Kidney glomerular epithelial cell (primary cell): ENCODE results near the gene ITGA11.
"Not testable (repeated sequence)": the region's sequence is repeated elsewhere in the genome, so short reads cannot be mapped to it uniquely, and the experiment has no call there.

Experiments
- DNase-seq: peaks from one replicate; lab custom pipeline; 2025; lab: John Stamatoyannopoulos, UW

Gene ITGA11

GRCh38 chr15:68423359-68424296 lies 8.3 kb downstream of the ITGA11 start:
- DNase-seq: no peak

GRCh38 chr15:68422403-68423145 lies 9.4 kb downstream of the ITGA11 start:
- not testable (repeated sequence) for DNase-seq

GRCh38 chr15:68421798-68422402 lies 10.1 kb downstream of the ITGA11 start:
- DNase-seq: no peak

GRCh38 chr15:68421115-68421551 lies 10.8 kb downstream of the ITGA11 start:
- no peak for DNase-seq

- DNase-seq: no peak
These were observed 11.7 kb downstream of the ITGA11 start for GRCh38 chr15:68420186-68420684.

- no peak for DNase-seq
These were observed 12.4 kb downstream of the ITGA11 start for GRCh38 chr15:68419301-68420175.

- no peak for DNase-seq
These were observed 13.3 kb downstream of the ITGA11 start for GRCh38 chr15:68418611-68419161.

GRCh38 chr15:68417897-68418296 lies 14.1 kb downstream of the ITGA11 start:
- no peak for DNase-seq

GRCh38 chr15:68417051-68417450 lies 14.9 kb downstream of the ITGA11 start:
- no peak for DNase-seq

GRCh38 chr15:68416158-68416535 lies 15.8 kb downstream of the ITGA11 start:
- no peak for DNase-seq

GRCh38 chr15:68415501-68416157 lies 16.3 kb downstream of the ITGA11 start:
- DNase-seq: no peak

- no peak for DNase-seq
These were observed 16.9 kb downstream of the ITGA11 start for GRCh38 chr15:68415061-68415460.

GRCh38 chr15:68414591-68414990 lies 17.4 kb downstream of the ITGA11 start:
- DNase-seq: no peak

GRCh38 chr15:68414206-68414555 lies 17.8 kb downstream of the ITGA11 start:
- DNase-seq: no peak

GRCh38 chr15:68413363-68414205 lies 18.4 kb downstream of the ITGA11 start:
- DNase-seq: no peak

GRCh38 chr15:68412218-68412617 lies 19.7 kb downstream of the ITGA11 start:
- no peak for DNase-seq

- DNase-seq: no peak
These were observed 20.2 kb downstream of the ITGA11 start for GRCh38 chr15:68411735-68412134.

- no peak for DNase-seq
These were observed 20.7 kb downstream of the ITGA11 start for GRCh38 chr15:68411343-68411675.

GRCh38 chr15:68410466-68411342 lies 21.3 kb downstream of the ITGA11 start:
- DNase-seq: no peak
